DOHH2 (cell line): ENCODE results near the gene POLR3C.

ENCODE experiments used
- H3F3A ChIP-seq: fragments of 200-600 bp; sonication (generic), shearing (Covaris generic); 2 replicates; pipeline ENCODE4 v1.6.0; 2016; ENCODE audit warnings: antibody characterized with exemption, mild to moderate bottlenecking; ENCODE audit not compliant: control insufficient read depth, insufficient read depth
- H3K27ac ChIP-seq: fragments of 200-600 bp; sonication (generic); 2 replicates; pipeline ENCODE4 v1.5.1; 2014; ENCODE audit warnings: low read depth, mild to moderate bottlenecking, low read length, moderate library complexity
- H3K27me3 ChIP-seq: fragments of 200-600 bp; sonication (generic); 2 replicates; pipeline ENCODE4 v1.6.1; 2014; ENCODE audit warnings: mild to moderate bottlenecking, low read length, mixed read lengths; ENCODE audit not compliant: control insufficient read depth
- H3K36me3 ChIP-seq: fragments of 200-600 bp; sonication (generic); 2 replicates; pipeline ENCODE4 v1.6.1; 2014; ENCODE audit warnings: mild to moderate bottlenecking, low read length, moderate library complexity, mixed read lengths; ENCODE audit not compliant: control insufficient read depth
- H3K4me1 ChIP-seq: fragments of 200-600 bp; sonication (generic); 2 replicates; pipeline ENCODE4 v1.6.1; 2014; ENCODE audit warnings: mild to moderate bottlenecking, low read length, mixed read lengths; ENCODE audit not compliant: control insufficient read depth
- H3K4me2 ChIP-seq: fragments of 200-600 bp; sonication (generic); 2 replicates; pipeline ENCODE4 v1.6.0; 2014; ENCODE audit warnings: mild to moderate bottlenecking, low read length, moderate library complexity
- H3K4me3 ChIP-seq: fragments of 200-600 bp; sonication (generic); 2 replicates; pipeline ENCODE4 v1.5.1; 2014; ENCODE audit warnings: mild to moderate bottlenecking, low read length, mixed read lengths
- H3K79me2 ChIP-seq: fragments of 200-600 bp; sonication (generic); 2 replicates; pipeline ENCODE4 v1.6.1; 2014; ENCODE audit warnings: mild to moderate bottlenecking, low read length, mixed read lengths; ENCODE audit not compliant: control insufficient read depth
- H3K9me2 ChIP-seq: fragments of 200-600 bp; sonication (generic); replicated peaks from 2 replicates; pipeline ENCODE4 v1.6.1; 2014; ENCODE audit warnings: mild to moderate bottlenecking, low read length, mixed read lengths; ENCODE audit not compliant: control insufficient read depth
- H3K9me3 ChIP-seq: fragments of 200-600 bp; sonication (generic); 2 replicates; pipeline ENCODE4 v1.6.1; 2014; ENCODE audit warnings: antibody characterized with exemption, low read length, mixed read lengths; ENCODE audit not compliant: control insufficient read depth, insufficient read depth
- H4K20me1 ChIP-seq: fragments of 200-600 bp; sonication (generic); 2 replicates; pipeline ENCODE4 v1.6.0; 2014; ENCODE audit warnings: low read depth, mild to moderate bottlenecking, antibody characterized with exemption, low read length, moderate library complexity; ENCODE audit not compliant: control insufficient read depth, insufficient read depth
- CTCF ChIP-seq: fragments of 200-600 bp; sonication (generic); IDR thresholded peaks from one replicate; pipeline ENCODE4 v1.5.1; 2014; ENCODE audit warnings: antibody characterized with exemption, mild to moderate bottlenecking, low read depth, low read length; ENCODE audit not compliant: poor library complexity, severe bottlenecking
- EZH2phosphoT487 ChIP-seq: fragments of 200-600 bp; sonication (generic); IDR thresholded peaks from 2 replicates; pipeline ENCODE4 v1.6.1; 2017; ENCODE audit warnings: borderline replicate concordance, mild to moderate bottlenecking, antibody characterized with exemption, low read length, moderate library complexity, mixed read lengths

Gene POLR3C

DNA sequence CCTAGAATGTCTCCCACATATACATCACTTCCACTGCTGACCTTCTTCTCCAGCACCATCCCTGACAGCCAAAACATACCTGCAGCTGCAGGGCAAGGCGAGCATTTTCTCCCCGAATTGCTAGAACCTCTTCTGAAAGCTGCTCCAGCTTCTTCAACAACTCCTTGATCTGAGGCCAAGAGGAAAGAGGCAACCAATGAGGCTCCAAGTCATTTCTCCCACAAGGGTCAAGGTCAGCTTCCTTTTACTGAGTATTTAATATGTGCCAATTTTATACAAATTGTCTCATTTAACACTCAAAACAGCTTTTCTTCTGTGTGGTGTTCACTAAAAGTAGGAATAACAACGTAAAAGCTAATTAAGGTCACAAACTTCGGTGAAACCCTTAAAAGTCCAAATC lies 44.2 kb downstream of the POLR3C start:
- TF ChIP-seq EZH2phosphoT487: no peak
- TF ChIP-seq CTCF: no peak
- no peaks in the 10 kb centered on the region for H3K9me3 ChIP-seq

DNA sequence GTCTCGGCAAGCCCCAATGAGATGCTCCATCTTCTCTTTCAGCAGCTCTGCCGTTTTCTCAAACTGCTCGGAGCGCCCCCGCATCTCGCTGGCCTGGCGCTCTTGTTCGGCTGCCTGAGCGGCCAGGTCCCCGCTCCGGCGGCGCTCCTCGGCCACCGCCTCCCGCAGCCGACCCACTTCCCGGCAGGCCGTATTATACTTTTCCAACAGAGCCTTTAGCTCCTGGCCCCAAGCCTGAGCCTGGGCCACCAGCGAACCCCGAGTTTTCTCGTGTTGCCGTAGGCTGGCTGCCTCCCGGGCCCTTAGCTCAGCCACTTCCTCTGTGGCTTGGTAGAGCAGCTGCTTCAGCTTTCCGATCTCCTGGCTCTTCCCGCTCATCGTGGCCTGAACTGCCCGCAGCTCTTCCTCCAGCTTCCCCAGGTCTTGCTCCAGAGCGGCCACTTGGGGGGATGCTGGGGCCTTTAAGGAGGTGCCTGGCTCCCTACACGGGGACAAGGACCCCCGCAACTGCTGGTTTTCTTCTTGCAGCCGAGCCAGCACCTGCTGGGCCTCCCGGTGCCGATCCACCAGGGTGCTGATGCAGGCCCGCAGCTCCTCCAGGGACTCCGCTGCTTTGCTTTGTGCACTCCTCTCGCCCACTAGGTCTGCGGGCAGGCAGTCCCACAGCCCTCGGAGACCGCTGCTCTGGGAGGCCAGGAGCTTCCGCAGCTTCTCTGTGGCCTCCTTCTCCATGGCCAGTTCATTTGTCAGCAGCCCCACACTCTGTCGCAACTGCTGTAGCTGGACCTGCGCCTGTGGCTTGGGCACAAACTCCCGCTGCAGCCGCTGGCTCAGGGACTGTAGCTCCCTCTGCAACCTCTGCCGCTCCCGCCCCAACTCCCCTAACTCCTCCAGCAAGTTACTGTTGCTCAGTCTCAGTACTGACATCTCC lies 48.3 kb downstream of the POLR3C start:
- Histone ChIP-seq H3K9me3 (no peaks in the 10 kb centered on the region), H3K4me2 (no peak overlapping the region), H3K4me3 (no peak overlapping the region; the same call in 1 of the 2 replicates), H3K27ac (no peak overlapping the region), H3F3A (no peaks in the 10 kb centered on the region), H3K9me2 (no peaks in the 10 kb centered on the region), H4K20me1 (no peaks in the 10 kb centered on the region), H3K27me3 (peaks cover 59% of the 10 kb centered on the region), H3K79me2 (no peaks in the 10 kb centered on the region), H3K4me1 (no peaks in the 10 kb centered on the region), H3K36me3 (no peaks in the 10 kb centered on the region)
- TF ChIP-seq EZH2phosphoT487: no peak
- TF ChIP-seq CTCF: no peak

More for the DNA sequence above, 44.2 kb downstream of the POLR3C start:
- H3K4me3 ChIP-seq: no peak overlapping the region
- no peaks in the 10 kb centered on the region for H4K20me1 ChIP-seq
- H3F3A ChIP-seq: no peaks in the 10 kb centered on the region
- peaks cover 68% of the 10 kb centered on the region for H3K27me3 ChIP-seq
- no peaks in the 10 kb centered on the region for H3K79me2 ChIP-seq
- H3K4me2 ChIP-seq: no peak overlapping the region
- no peaks in the 10 kb centered on the region for H3K9me2 ChIP-seq
- no peaks in the 10 kb centered on the region for H3K4me1 ChIP-seq
- no peak overlapping the region for H3K27ac ChIP-seq
- no peaks in the 10 kb centered on the region for H3K36me3 ChIP-seq

GRCh38 chr1:145874646-145875045 lies 50.6 kb downstream of the POLR3C start:
- no peaks in the 10 kb centered on the region for H3K9me2 ChIP-seq
- H3K27me3 ChIP-seq: peaks cover 56% of the 10 kb centered on the region
- no peaks in the 10 kb centered on the region for H4K20me1 ChIP-seq
- H3K27ac ChIP-seq: no peak overlapping the region
- no peaks in the 10 kb centered on the region for H3K9me3 ChIP-seq
- no peaks in the 10 kb centered on the region for H3K79me2 ChIP-seq
- H3K36me3 ChIP-seq: no peaks in the 10 kb centered on the region
- H3K4me3 ChIP-seq: no peak overlapping the region
- no peak for TF ChIP-seq EZH2phosphoT487
- TF ChIP-seq CTCF: no peak
- H3F3A ChIP-seq: no peaks in the 10 kb centered on the region
- no peaks in the 10 kb centered on the region for H3K4me1 ChIP-seq
- H3K4me2 ChIP-seq: no peak overlapping the region
